Coronary artery (tissue), 2 donors: ENCODE measurements around the gene PAK3.

Experiments used
- DNase-seq: peaks from one replicate; pipeline ENCODE4 v3.0.0-alpha.2; 2017; ENCODE audit warnings: low spot score
- H3K27ac ChIP-seq, 2 donors: fragments of 200-600 bp; sonication (generic); one replicate each; pipeline ENCODE4 v1.5.1; 2016 to 2019
- H3K4me3 ChIP-seq: fragments of 200-600 bp; sonication (generic); 2 replicates; pipeline ENCODE4 v1.5.1; 2016; ENCODE audit warnings: mild to moderate bottlenecking, moderate library complexity
- TF ChIP-seq, protein P1 (sequence below): fragments of 200-600 bp; sonication (generic); IDR thresholded peaks from one replicate; pipeline ENCODE4 v1.5.1; 2019; ENCODE audit warnings: antibody characterized with exemption

The PAK3 gene

DNA sequence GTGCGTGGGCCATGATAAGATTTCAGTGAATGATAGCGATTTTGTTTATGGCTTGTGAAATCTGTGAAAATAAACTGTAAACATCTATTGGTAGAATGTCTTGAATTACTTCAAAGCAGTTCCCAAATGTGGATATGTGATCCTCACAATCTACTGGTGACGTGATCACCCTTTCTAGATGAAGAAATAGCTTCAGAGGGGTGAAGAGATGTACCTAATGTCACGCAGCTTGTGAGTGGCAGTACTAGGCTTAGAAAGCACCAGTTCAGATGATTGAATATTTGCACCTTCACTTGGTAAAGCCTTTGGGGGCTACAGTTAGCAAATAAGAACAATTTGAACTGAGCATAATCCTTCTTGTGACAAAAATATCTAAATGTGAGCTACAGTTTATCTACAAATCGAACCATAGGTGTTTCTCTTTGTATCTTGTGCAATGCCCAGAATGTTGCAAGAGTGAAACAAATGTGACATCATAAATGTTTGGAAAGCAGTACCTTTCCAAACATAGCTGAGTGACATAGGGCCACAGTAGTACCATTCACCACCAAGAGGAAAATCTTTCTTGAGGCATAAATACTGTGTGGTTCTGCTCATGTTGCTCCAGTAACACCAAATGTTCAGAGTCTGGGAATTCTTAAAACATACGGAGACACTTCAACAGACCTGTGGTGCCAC is 14.2 kb downstream of the PAK3 start:
- no peak overlapping the region for H3K27ac ChIP-seq
- TF ChIP-seq, protein P1, sequence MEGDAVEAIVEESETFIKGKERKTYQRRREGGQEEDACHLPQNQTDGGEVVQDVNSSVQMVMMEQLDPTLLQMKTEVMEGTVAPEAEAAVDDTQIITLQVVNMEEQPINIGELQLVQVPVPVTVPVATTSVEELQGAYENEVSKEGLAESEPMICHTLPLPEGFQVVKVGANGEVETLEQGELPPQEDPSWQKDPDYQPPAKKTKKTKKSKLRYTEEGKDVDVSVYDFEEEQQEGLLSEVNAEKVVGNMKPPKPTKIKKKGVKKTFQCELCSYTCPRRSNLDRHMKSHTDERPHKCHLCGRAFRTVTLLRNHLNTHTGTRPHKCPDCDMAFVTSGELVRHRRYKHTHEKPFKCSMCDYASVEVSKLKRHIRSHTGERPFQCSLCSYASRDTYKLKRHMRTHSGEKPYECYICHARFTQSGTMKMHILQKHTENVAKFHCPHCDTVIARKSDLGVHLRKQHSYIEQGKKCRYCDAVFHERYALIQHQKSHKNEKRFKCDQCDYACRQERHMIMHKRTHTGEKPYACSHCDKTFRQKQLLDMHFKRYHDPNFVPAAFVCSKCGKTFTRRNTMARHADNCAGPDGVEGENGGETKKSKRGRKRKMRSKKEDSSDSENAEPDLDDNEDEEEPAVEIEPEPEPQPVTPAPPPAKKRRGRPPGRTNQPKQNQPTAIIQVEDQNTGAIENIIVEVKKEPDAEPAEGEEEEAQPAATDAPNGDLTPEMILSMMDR: no peak
- DNase-seq: no peak
- H3K4me3 ChIP-seq: no peak overlapping the region

DNA sequence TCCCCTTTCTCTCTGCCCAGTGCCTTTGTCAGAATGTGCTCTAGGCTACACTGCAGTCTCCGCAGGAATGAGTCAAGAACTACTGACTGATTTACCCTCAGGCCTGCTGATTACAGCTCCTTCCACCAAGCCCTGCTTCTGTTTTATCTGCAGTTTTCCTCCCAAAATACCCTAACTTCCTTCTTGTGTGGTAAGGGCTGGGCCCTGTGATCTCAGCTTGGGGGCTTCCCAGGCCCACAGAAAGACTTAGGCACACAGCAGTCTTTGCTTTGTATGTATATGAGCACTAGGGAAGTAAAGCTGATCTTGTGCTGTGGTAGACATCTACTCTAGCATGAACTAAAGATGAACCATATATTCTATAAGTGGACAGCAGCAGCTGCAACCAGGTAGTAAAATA is 18.8 kb downstream of the PAK3 start:
- TF ChIP-seq, protein P1: no peak
- Histone ChIP-seq H3K4me3 (no peak overlapping the region), H3K27ac (no peak overlapping the region)
- no peak for DNase-seq

DNA sequence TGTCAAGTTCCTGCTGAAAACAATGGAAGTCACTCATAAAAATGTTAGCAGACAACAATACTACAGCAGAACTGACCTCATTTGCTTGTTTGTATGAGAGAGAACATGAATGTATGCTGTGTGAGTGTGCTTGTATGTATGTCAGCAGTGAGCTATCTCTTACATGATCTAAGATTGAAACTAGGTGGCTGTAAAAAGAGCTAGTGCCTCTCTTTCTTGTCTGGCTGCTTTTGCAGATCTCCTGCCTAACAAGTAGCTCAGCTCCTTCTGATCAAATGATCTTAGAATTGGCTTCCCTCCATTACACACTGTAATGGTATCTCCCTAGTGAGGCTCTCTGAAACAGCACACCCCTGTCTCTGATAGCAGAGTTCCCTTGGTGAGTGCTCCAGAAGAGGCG is 20.7 kb downstream of the PAK3 start:
- DNase-seq: no peak
- H3K4me3 ChIP-seq: no peak overlapping the region
- no peak overlapping the region for H3K27ac ChIP-seq
- TF ChIP-seq, protein P1: no peak

- TF ChIP-seq, protein P1: no peak
- no peak overlapping the region for H3K27ac ChIP-seq
- no peak for DNase-seq
- H3K4me3 ChIP-seq: no peak overlapping the region
Measured at GRCh38 chrX:111119341-111119740, 23.4 kb downstream of the PAK3 start.

GRCh38 chrX:111123125-111123524 is 27.1 kb downstream of the PAK3 start:
- TF ChIP-seq, protein P1: no peak
- Histone ChIP-seq H3K4me3 (no peak overlapping the region), H3K27ac (no peak overlapping the region)
- DNase-seq: no peak

GRCh38 chrX:111123606-111124179 is 27.7 kb downstream of the PAK3 start:
- Histone ChIP-seq H3K27ac (no peak overlapping the region), H3K4me3 (no peak overlapping the region)
- no peak for DNase-seq
- TF ChIP-seq, protein P1: no peak

DNA sequence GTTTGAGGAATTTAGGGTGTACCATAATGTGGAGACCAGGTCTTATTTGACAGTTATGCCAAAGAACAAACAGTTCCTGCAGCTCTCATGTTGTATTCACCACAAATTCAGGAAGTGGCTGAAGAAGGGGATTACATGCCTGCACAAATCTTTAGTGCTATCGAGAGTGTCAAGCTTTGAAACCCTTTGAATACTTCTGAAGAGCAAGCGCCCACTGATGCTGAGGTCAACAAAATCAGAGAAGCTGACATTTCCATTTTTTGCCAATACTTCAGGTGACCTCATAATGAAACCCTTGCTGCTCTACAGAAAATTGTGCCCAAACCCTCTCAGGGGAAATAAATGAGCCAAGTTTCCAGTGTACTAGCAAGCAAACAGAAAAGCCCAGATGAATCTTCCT is 28.4 kb downstream of the PAK3 start:
- TF ChIP-seq, protein P1: no peak
- H3K4me3 ChIP-seq: no peak overlapping the region
- no peak for DNase-seq
- H3K27ac ChIP-seq: no peak overlapping the region
